HUES64 (cell line): ENCODE measurements around the gene SEC24B.

Source experiments
- H3K27ac ChIP-seq: 2 replicates; pipeline ENCODE4 v1.7.0; 2013; ENCODE audit warnings: low read depth, low read length, inconsistent platforms
- H3K27me3 ChIP-seq: 2 replicates; pipeline ENCODE4 v1.6.1; 2013; ENCODE audit warnings: mild to moderate bottlenecking, low read length; ENCODE audit not compliant: insufficient read depth
- H3K36me3 ChIP-seq: 2 replicates; pipeline ENCODE4 v1.6.1; 2013; ENCODE audit warnings: mild to moderate bottlenecking, low read length; ENCODE audit not compliant: insufficient read depth
- H3K4me1 ChIP-seq: 2 replicates; pipeline ENCODE4 v1.6.1; 2013; ENCODE audit warnings: mild to moderate bottlenecking, low read length, moderate library complexity; ENCODE audit not compliant: insufficient read depth
- H3K4me3 ChIP-seq: 2 replicates; pipeline ENCODE4 v1.5.1; 2013; ENCODE audit warnings: mild to moderate bottlenecking, low read length, moderate library complexity
- H3K9ac ChIP-seq: 2 replicates; pipeline ENCODE4 v1.6.1; 2013; ENCODE audit warnings: mild to moderate bottlenecking, low read depth, low read length
- H3K9me3 ChIP-seq: 2 replicates; pipeline ENCODE4 v1.6.1; 2013; ENCODE audit warnings: low read depth, low read length; ENCODE audit not compliant: insufficient read depth
- WGBS: fragments of 150-250, 120-280 bp; methylation state at CpG from one replicate; pipeline ENCODE4 v1.1.7; 2013; ENCODE audit warnings: missing lambda C conversion rate; 5-methylcytosine and 5-hydroxymethylcytosine counted together

The SEC24B gene

GRCh38 chr4:109462297-109462696, 28.7 kb downstream of the SEC24B start:
- no peak overlapping the region for H3K27ac ChIP-seq
- peaks cover 8% of the 10 kb centered on the region; the same call in 1 of the 2 replicates for H3K4me1 ChIP-seq
- H3K27me3 ChIP-seq, result no peaks in the 10 kb centered on the region
- no peaks in the 10 kb centered on the region for H3K9me3 ChIP-seq
- no peak overlapping the region for H3K4me3 ChIP-seq
- peaks cover 32% of the 10 kb centered on the region for H3K36me3 ChIP-seq
- no peak overlapping the region for H3K9ac ChIP-seq
- WGBS, result 95% methylated on average over 3 of the region's 3 CpGs

GRCh38 chr4:109462802-109463201, 29.2 kb downstream of the SEC24B start:
- no peaks in the 10 kb centered on the region for H3K27me3 ChIP-seq
- no peaks in the 10 kb centered on the region for H3K9me3 ChIP-seq
- peaks cover 34% of the 10 kb centered on the region for H3K36me3 ChIP-seq
- H3K27ac ChIP-seq, result no peak overlapping the region
- no peak overlapping the region for H3K9ac ChIP-seq
- no peak overlapping the region for H3K4me3 ChIP-seq
- 89% methylated on average over 1 of the region's 1 CpG for WGBS
- peaks cover 8% of the 10 kb centered on the region; the same call in 1 of the 2 replicates for H3K4me1 ChIP-seq

- WGBS, result 93% methylated on average over 2 of the region's 2 CpGs
- H3K9ac ChIP-seq, result no peak overlapping the region
Measured at GRCh38 chr4:109465069-109465468, 31.5 kb downstream of the SEC24B start.

GRCh38 chr4:109469915-109470314, 36.3 kb downstream of the SEC24B start:
- Histone ChIP-seq H3K9ac (no peak overlapping the region), H3K4me1 (peaks cover 10% of the 10 kb centered on the region), H3K36me3 (peaks cover 60% of the 10 kb centered on the region), H3K9me3 (no peaks in the 10 kb centered on the region), H3K4me3 (no peak overlapping the region), H3K27me3 (no peaks in the 10 kb centered on the region), H3K27ac (no peak overlapping the region)

More at GRCh38 chr4:109465069-109465468, 31.5 kb downstream of the SEC24B start:
- no peaks in the 10 kb centered on the region for H3K9me3 ChIP-seq
- H3K4me3 ChIP-seq, result no peak overlapping the region
- H3K36me3 ChIP-seq, result peaks cover 48% of the 10 kb centered on the region
- peaks cover 8% of the 10 kb centered on the region; the same call in 1 of the 2 replicates for H3K4me1 ChIP-seq
- no peaks in the 10 kb centered on the region for H3K27me3 ChIP-seq
- no peak overlapping the region for H3K27ac ChIP-seq

GRCh38 chr4:109472343-109472761, 38.7 kb downstream of the SEC24B start:
- no peak overlapping the region for H3K9ac ChIP-seq
- no peaks in the 10 kb centered on the region for H3K27me3 ChIP-seq
- no peak overlapping the region for H3K4me3 ChIP-seq
- WGBS, result 98% methylated on average over 3 of the region's 3 CpGs
- peaks cover 3% of the 10 kb centered on the region; the same call in 1 of the 2 replicates for H3K4me1 ChIP-seq
- no peak overlapping the region for H3K27ac ChIP-seq
- no peaks in the 10 kb centered on the region for H3K9me3 ChIP-seq
- H3K36me3 ChIP-seq, result peaks cover 66% of the 10 kb centered on the region

- Histone ChIP-seq H3K27me3 (no peaks in the 10 kb centered on the region), H3K36me3 (peaks cover 61% of the 10 kb centered on the region), H3K4me3 (no peak overlapping the region), H3K4me1 (peaks cover 3% of the 10 kb centered on the region; the same call in 1 of the 2 replicates), H3K9ac (no peak overlapping the region), H3K27ac (no peak overlapping the region), H3K9me3 (no peaks in the 10 kb centered on the region)
- WGBS, result 88% methylated on average over 1 of the region's 1 CpG
Measured at GRCh38 chr4:109473824-109474223, 40.2 kb downstream of the SEC24B start.

- H3K27me3 ChIP-seq, result no peaks in the 10 kb centered on the region
- no peaks in the 10 kb centered on the region for H3K4me1 ChIP-seq
- no peak overlapping the region for H3K27ac ChIP-seq
- H3K4me3 ChIP-seq, result no peak overlapping the region
- H3K9me3 ChIP-seq, result no peaks in the 10 kb centered on the region
- WGBS, result 94% methylated on average over 1 of the region's 1 CpG
- no peak overlapping the region for H3K9ac ChIP-seq
- H3K36me3 ChIP-seq, result peaks cover 30% of the 10 kb centered on the region
Measured at GRCh38 chr4:109486007-109486406, 52.4 kb downstream of the SEC24B start.

- H3K36me3 ChIP-seq, result peaks cover 70% of the 10 kb centered on the region
- WGBS, result 89% methylated on average over 3 of the region's 3 CpGs
- no peak overlapping the region for H3K27ac ChIP-seq
- no peaks in the 10 kb centered on the region for H3K9me3 ChIP-seq
- H3K9ac ChIP-seq, result no peak overlapping the region
- H3K4me1 ChIP-seq, result 0 out of 2 replicates have a peak, but pooled peaks cover 3% of the 10 kb centered on the region
- no peak overlapping the region for H3K4me3 ChIP-seq
- H3K27me3 ChIP-seq, result no peaks in the 10 kb centered on the region
Measured at GRCh38 chr4:109494563-109494962, 60.9 kb downstream of the SEC24B start.

- peaks cover 74% of the 10 kb centered on the region for H3K36me3 ChIP-seq
- 95% methylated on average over 7 of the region's 7 CpGs for WGBS
- no peak overlapping the region for H3K9ac ChIP-seq
Measured at GRCh38 chr4:109495514-109495913, 61.9 kb downstream of the SEC24B start.

GRCh38 chr4:109496875-109497274, 63.3 kb downstream of the SEC24B start:
- H3K36me3 ChIP-seq, result peaks cover 77% of the 10 kb centered on the region
- 92% methylated on average over 2 of the region's 2 CpGs for WGBS
- no peak overlapping the region for H3K4me3 ChIP-seq
- H3K27me3 ChIP-seq, result no peaks in the 10 kb centered on the region
- H3K9me3 ChIP-seq, result no peaks in the 10 kb centered on the region
- no peak overlapping the region for H3K27ac ChIP-seq
- no peak overlapping the region for H3K9ac ChIP-seq
- H3K4me1 ChIP-seq, result no peaks in the 10 kb centered on the region

More at GRCh38 chr4:109495514-109495913, 61.9 kb downstream of the SEC24B start:
- Histone ChIP-seq H3K4me3 (no peak overlapping the region), H3K9me3 (no peaks in the 10 kb centered on the region), H3K27me3 (no peaks in the 10 kb centered on the region), H3K4me1 (0 out of 2 replicates have a peak, but pooled peaks cover 3% of the 10 kb centered on the region), H3K27ac (no peak overlapping the region)

- no peaks in the 10 kb centered on the region for H3K9me3 ChIP-seq
- no peak overlapping the region for H3K9ac ChIP-seq
- no peak overlapping the region for H3K27ac ChIP-seq
- H3K36me3 ChIP-seq, result peaks cover 73% of the 10 kb centered on the region
- H3K27me3 ChIP-seq, result no peaks in the 10 kb centered on the region
- no peaks in the 10 kb centered on the region for H3K4me1 ChIP-seq
- H3K4me3 ChIP-seq, result no peak overlapping the region
Measured at GRCh38 chr4:109497511-109497910, 63.9 kb downstream of the SEC24B start.

GRCh38 chr4:109499513-109499912, 65.9 kb downstream of the SEC24B start:
- Histone ChIP-seq H3K27ac (no peak overlapping the region), H3K36me3 (peaks cover 75% of the 10 kb centered on the region), H3K9ac (no peak overlapping the region), H3K27me3 (no peaks in the 10 kb centered on the region), H3K4me1 (no peaks in the 10 kb centered on the region), H3K4me3 (no peak overlapping the region), H3K9me3 (no peaks in the 10 kb centered on the region)
- WGBS, result 88% methylated on average over 1 of the region's 2 CpGs
